CD8-positive, alpha-beta memory T cell (primary cell): ENCODE data around the gene PRR14L. TPM values are rescaled to one million over a fixed set of nuclear protein-coding genes. Genes with fewer than 3 reads are reported as not detected.
"Not testable (repeated sequence)": the region's sequence is repeated elsewhere in the genome, so short reads cannot be mapped to it uniquely, and the experiment has no call there.

Experiments used
- CTCF ChIA-PET: fragments of 350-600 bp; sonication (Branson Sonifier 250); formaldehyde crosslinking; loops from one replicate; lab custom pipeline; 2021; ENCODE audit warnings: antibody characterized with exemption; lab: Charles Lee
- POLR2A ChIA-PET: fragments of 350-600 bp; sonication (Branson Sonifier 250); formaldehyde crosslinking; loops from one replicate; lab custom pipeline; 2021; ENCODE audit warnings: antibody characterized with exemption; lab: Charles Lee
- DNase-seq, 5 donors: peaks; one replicate each; pipeline versions ENCODE4 v3.0.0 to v3.0.0-alpha.2; 2020 to 2022; ENCODE audit warnings: mixed read lengths in 1 of 5
- H3K27ac ChIP-seq: one replicate; pipeline ENCODE4 v1.7.0; 2013; ENCODE audit warnings: low read depth, mild to moderate bottlenecking, low read length, moderate library complexity
- H3K27me3 ChIP-seq: 2 replicates; pipeline ENCODE4 v1.7.0; 2013; ENCODE audit warnings: low read length, mild to moderate bottlenecking; ENCODE audit not compliant: insufficient read depth, poor library complexity, severe bottlenecking
- H3K36me3 ChIP-seq: 2 replicates; pipeline ENCODE4 v1.7.0; 2013; ENCODE audit warnings: mild to moderate bottlenecking, low read length, moderate library complexity; ENCODE audit not compliant: insufficient read depth
- H3K4me1 ChIP-seq: 2 replicates; pipeline ENCODE4 v1.7.0; 2013; ENCODE audit warnings: mild to moderate bottlenecking, low read length, moderate library complexity; ENCODE audit not compliant: insufficient read depth
- H3K4me3 ChIP-seq: 2 replicates; pipeline ENCODE4 v1.7.0; 2013; ENCODE audit warnings: mild to moderate bottlenecking, low read length
- H3K9me3 ChIP-seq: 2 replicates; pipeline ENCODE4 v1.7.0; 2013; ENCODE audit warnings: mild to moderate bottlenecking, low read length
- H3K27ac Mint-ChIP-seq, 8 donors: one replicate each; pipeline ENCODE4 v1.8.0; 2020 to 2021; ENCODE audit warnings: mixed read lengths in 8 of 8, mild to moderate bottlenecking in 6 of 8, inconsistent platforms in 3 of 8, moderate library complexity in 3 of 8
- H3K27me3 Mint-ChIP-seq, 2 donors: one replicate each; pipeline ENCODE4 v1.8.0; 2020 to 2021; ENCODE audit warnings: mixed read lengths in 2 of 2, mild to moderate bottlenecking in 1 of 2, moderate library complexity in 1 of 2
- H3K36me3 Mint-ChIP-seq, 3 donors: one replicate each; pipeline ENCODE4 v1.8.0; 2020 to 2021; ENCODE audit warnings: mixed read lengths in 3 of 3, inconsistent platforms in 1 of 3, mild to moderate bottlenecking in 1 of 3
- H3K4me1 Mint-ChIP-seq, 3 donors: one replicate each; pipeline ENCODE4 v1.8.0; 2020 to 2021; ENCODE audit warnings: mixed read lengths in 3 of 3, inconsistent platforms in 1 of 3, mild to moderate bottlenecking in 1 of 3
- H3K4me3 Mint-ChIP-seq, 7 donors: one replicate each; pipeline ENCODE4 v1.8.0; 2020 to 2021; ENCODE audit warnings: mixed read lengths in 7 of 7, mild to moderate bottlenecking in 6 of 7, moderate library complexity in 4 of 7, inconsistent platforms in 2 of 7
- H3K9me3 Mint-ChIP-seq, 5 donors: one replicate each; pipeline ENCODE4 v1.8.0; 2020 to 2022; ENCODE audit warnings: mixed read lengths in 5 of 5, mild to moderate bottlenecking in 3 of 5, moderate library complexity in 2 of 5, inconsistent platforms in 1 of 5
- polyA plus RNA-seq: library from polyadenylated mRNA; unstranded; fragments of 300-500 nt; fragmentation: Illumina TruSeq; gene quantifications from one replicate; pipeline ENCODE4 v1.2.3, GENCODE V29; 2021
- total RNA-seq, 2 experiments: library from RNA; stranded (reverse); gene quantifications; one replicate each; pipeline ENCODE4 v1.2.3, GENCODE V29; 2021

The PRR14L gene
- total and polyA plus RNA-seq, 3 experiments from 2014 or later: 21.0 to 52.1 (median 50.4) TPM

- no peaks in the 10 kb centered on the region for H3K36me3 ChIP-seq
- Mint-ChIP-seq H3K27ac (peak overlapping the region; percentile 85 to 97 (median 95)), H3K27me3 (no peaks in the 10 kb centered on the region), H3K9me3 (no peaks in the 10 kb centered on the region), H3K4me1 (peaks cover 57 to 71% (median 67%) of the 10 kb centered on the region in 3 donors), H3K4me3 (peak overlapping the region; percentile 88 to 99 (median 94)), H3K36me3 (peaks cover 0 to 17% (median 0%) of the 10 kb centered on the region in 3 donors)
- DNase-seq: no peak
- H3K27me3 ChIP-seq: no peaks in the 10 kb centered on the region
- POLR2A ChIA-PET: no interaction called here
- CTCF ChIA-PET: no interaction called here
- H3K4me1 ChIP-seq: peaks cover 54% of the 10 kb centered on the region
- H3K4me3 ChIP-seq: peak overlapping the region; percentile 26
- H3K27ac ChIP-seq: peak overlapping the region; percentile 3
- H3K9me3 ChIP-seq: no peaks in the 10 kb centered on the region
These were observed 693 bp upstream of the PRR14L start for GRCh38 chr22:31750365-31751284.

DNA sequence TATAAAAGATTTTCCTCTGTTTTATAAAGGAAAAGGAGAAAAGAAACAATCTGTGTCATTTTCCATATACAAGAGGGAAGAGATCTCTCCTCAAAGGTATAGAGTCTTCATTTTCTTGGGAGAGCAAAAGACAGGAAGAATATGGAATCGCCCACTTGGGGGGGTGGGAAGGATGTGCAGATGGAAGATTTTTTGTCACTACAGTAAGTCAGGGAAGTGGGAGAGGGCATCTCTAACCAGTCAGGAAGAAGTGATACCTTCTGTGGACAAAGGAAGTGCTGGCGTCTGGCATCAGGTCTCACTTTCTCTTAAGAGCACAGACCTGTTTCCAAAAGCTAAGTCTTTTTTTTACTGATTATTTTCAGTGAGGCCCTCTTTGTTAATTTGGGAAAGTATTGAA, 1.4 kb downstream of the PRR14L start:
- Mint-ChIP-seq H3K36me3 (peaks cover 0 to 24% (median 0%) of the 10 kb centered on the region in 3 donors), H3K9me3 (no peaks in the 10 kb centered on the region), H3K4me1 (peaks cover 49 to 62% (median 56%) of the 10 kb centered on the region in 3 donors), H3K27me3 (no peaks in the 10 kb centered on the region), H3K27ac (peak overlapping the region in 7 of 8 donors; percentile 3 to 97 (median 95)), H3K4me3 (peak overlapping the region; percentile 88 to 99 (median 94))
- peak overlapping the region; percentile 25 for H3K27ac ChIP-seq
- no peak overlapping the region for H3K4me3 ChIP-seq
- ChIA-PET POLR2A (no interaction called here), CTCF (interaction anchor here (1.0 kb wide), 1 partner anchor 83 kb away, joined by 3 read pairs; no protein-coding TSS in a partner anchor)
- peaks cover 38% of the 10 kb centered on the region for H3K4me1 ChIP-seq
- no peaks in the 10 kb centered on the region for H3K36me3 ChIP-seq
- H3K27me3 ChIP-seq: no peaks in the 10 kb centered on the region
- no peak for DNase-seq
- no peaks in the 10 kb centered on the region for H3K9me3 ChIP-seq

DNA sequence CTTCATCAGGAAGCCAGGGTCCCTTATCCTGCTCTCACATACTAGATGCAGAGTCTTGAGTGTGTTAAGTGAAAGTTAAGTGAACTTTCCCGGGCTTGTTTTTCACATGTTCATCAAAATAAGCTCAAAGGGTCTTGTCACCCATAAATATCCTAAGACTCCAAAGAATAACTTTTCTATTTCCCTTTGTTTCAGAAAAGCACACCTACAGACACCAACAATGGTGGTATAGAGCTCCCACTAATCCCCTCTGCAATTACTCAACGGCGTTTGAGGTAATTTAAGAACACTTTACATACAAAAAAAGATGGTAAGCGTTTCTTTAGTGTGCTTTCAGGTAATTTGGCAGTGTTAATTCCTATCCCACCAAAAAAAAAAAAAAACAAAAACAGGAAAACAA, 2.5 kb downstream of the PRR14L start:
- no peaks in the 10 kb centered on the region for H3K36me3 ChIP-seq
- H3K9me3 ChIP-seq: no peaks in the 10 kb centered on the region
- H3K4me3 Mint-ChIP-seq: peak overlapping the region in 2 of 7 donors; percentile 88 to 90
- ChIA-PET POLR2A (interaction anchor here (0.7 kb wide), 1 partner anchor 16 kb away, joined by 4 read pairs; no protein-coding TSS in a partner anchor), CTCF (no interaction called here)
- H3K4me1 Mint-ChIP-seq: peaks cover 43 to 59% (median 52%) of the 10 kb centered on the region in 3 donors
- H3K27me3 Mint-ChIP-seq: no peaks in the 10 kb centered on the region
- no peak for DNase-seq
- no peaks in the 10 kb centered on the region for H3K27me3 ChIP-seq
- H3K36me3 Mint-ChIP-seq: peaks cover 3 to 28% (median 4%) of the 10 kb centered on the region in 3 donors
- H3K9me3 Mint-ChIP-seq: no peaks in the 10 kb centered on the region
- H3K27ac ChIP-seq: no peak overlapping the region
- peaks cover 30% of the 10 kb centered on the region for H3K4me1 ChIP-seq
- no peak overlapping the region for H3K4me3 ChIP-seq
- H3K27ac Mint-ChIP-seq: peak overlapping the region in 2 of 8 donors; percentile 2 to 85

GRCh38 chr22:31743871-31744270, 6.1 kb downstream of the PRR14L start:
- no peak overlapping the region for H3K27ac ChIP-seq
- no peak for DNase-seq
- peaks cover 7% of the 10 kb centered on the region for H3K36me3 ChIP-seq
- H3K9me3 Mint-ChIP-seq: no peaks in the 10 kb centered on the region
- peaks cover 16% of the 10 kb centered on the region for H3K4me1 ChIP-seq
- ChIA-PET CTCF (no interaction called here), POLR2A (no interaction called here)
- peaks cover 35 to 69% (median 57%) of the 10 kb centered on the region in 3 donors for H3K4me1 Mint-ChIP-seq
- no peak overlapping the region for H3K4me3 ChIP-seq
- H3K36me3 Mint-ChIP-seq: peaks cover 4 to 52% (median 5%) of the 10 kb centered on the region in 3 donors
- H3K27ac Mint-ChIP-seq: no peak overlapping the region
- no peaks in the 10 kb centered on the region for H3K9me3 ChIP-seq
- no peaks in the 10 kb centered on the region for H3K27me3 ChIP-seq
- H3K27me3 Mint-ChIP-seq: no peaks in the 10 kb centered on the region
- H3K4me3 Mint-ChIP-seq: no peak overlapping the region

DNA sequence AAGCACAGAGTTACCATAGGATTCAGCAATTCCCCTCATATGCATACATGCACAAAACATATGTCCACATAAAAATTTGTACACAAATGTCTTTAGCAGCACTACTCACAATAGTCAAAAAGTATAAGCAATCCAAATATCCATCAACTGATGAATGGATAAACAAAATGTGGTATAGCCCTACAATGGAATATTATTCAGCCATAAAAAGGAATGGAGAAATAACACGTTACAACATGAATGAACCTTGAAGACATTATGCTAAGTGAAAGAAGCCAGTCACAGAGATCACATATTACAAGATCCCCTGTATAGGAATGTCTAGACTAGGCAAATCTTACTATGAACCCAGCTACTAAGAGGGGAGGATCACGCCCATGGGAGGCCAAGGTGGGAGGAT, 7.2 kb downstream of the PRR14L start:
- Histone ChIP-seq H3K4me1 (peaks cover 4% of the 10 kb centered on the region), H3K36me3 (peaks cover 7% of the 10 kb centered on the region), H3K27me3 (no peaks in the 10 kb centered on the region), H3K27ac (no peak overlapping the region), H3K4me3 (no peak overlapping the region), H3K9me3 (no peaks in the 10 kb centered on the region)
- no peaks in the 10 kb centered on the region for H3K27me3 Mint-ChIP-seq
- no peak overlapping the region for H3K4me3 Mint-ChIP-seq
- H3K27ac Mint-ChIP-seq: peak overlapping the region in 4 of 8 donors; percentile 1 to 70 (median 60)
- DNase-seq: no peak
- peaks cover 30 to 68% (median 57%) of the 10 kb centered on the region in 3 donors for H3K4me1 Mint-ChIP-seq
- H3K9me3 Mint-ChIP-seq: no peaks in the 10 kb centered on the region
- POLR2A ChIA-PET: no interaction called here
- H3K36me3 Mint-ChIP-seq: peaks cover 4 to 61% (median 5%) of the 10 kb centered on the region in 3 donors
- CTCF ChIA-PET: no interaction called here

- Histone ChIP-seq H3K27ac (no peak overlapping the region), H3K4me1 (no peaks in the 10 kb centered on the region), H3K27me3 (no peaks in the 10 kb centered on the region), H3K4me3 (no peak overlapping the region), H3K9me3 (no peaks in the 10 kb centered on the region), H3K36me3 (peaks cover 7% of the 10 kb centered on the region)
- POLR2A ChIA-PET: no interaction called here
- no peak for DNase-seq
- H3K36me3 Mint-ChIP-seq: peaks cover 4 to 57% (median 5%) of the 10 kb centered on the region in 3 donors
- CTCF ChIA-PET: no interaction called here
- H3K27ac Mint-ChIP-seq: peak overlapping the region in 4 of 8 donors; percentile 5 to 62 (median 31)
- H3K27me3 Mint-ChIP-seq: no peaks in the 10 kb centered on the region
- H3K9me3 Mint-ChIP-seq: no peaks in the 10 kb centered on the region
- H3K4me3 Mint-ChIP-seq: peak overlapping the region in 1 of 7 donors; percentile 40
- H3K4me1 Mint-ChIP-seq: peaks cover 26 to 64% (median 53%) of the 10 kb centered on the region in 3 donors
These were observed 7.8 kb downstream of the PRR14L start for GRCh38 chr22:31742115-31742514.

DNA sequence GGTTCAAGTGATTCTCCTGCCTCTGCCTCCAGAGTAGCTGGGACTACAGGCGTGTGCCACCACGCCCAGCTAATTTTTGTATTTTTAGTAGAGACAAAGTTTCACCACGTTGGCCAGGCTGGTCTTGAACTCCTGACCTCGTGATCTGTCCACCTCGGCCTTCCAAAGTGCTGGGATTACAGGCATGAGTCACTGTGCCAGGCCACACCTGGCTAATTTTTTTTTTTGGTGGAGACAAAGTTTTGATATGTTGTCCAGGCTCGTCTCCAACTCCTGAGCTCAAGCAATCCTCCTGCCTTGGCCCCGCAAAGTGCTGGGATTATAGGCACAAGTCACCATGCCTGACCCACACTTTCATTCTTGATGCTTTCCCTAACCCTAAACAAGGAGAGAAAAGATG, 9.6 kb downstream of the PRR14L start:
- H3K4me3 Mint-ChIP-seq, H3K4me1 ChIP-seq, H3K4me3 ChIP-seq, H3K27me3 Mint-ChIP-seq, H3K9me3 ChIP-seq, POLR2A ChIA-PET, H3K27me3 ChIP-seq, H3K27ac ChIP-seq, H3K36me3 ChIP-seq, DNase-seq, H3K9me3 Mint-ChIP-seq, CTCF ChIA-PET: not testable (repeated sequence)
- H3K36me3 Mint-ChIP-seq: peaks cover 4 to 61% (median 5%) of the 10 kb centered on the region in 3 donors
- peaks cover 25 to 61% (median 47%) of the 10 kb centered on the region in 3 donors for H3K4me1 Mint-ChIP-seq
- H3K27ac Mint-ChIP-seq: peak overlapping the region in 3 of 8 donors; percentile 13 to 33 (median 26)

GRCh38 chr22:31739795-31740201, 10.1 kb downstream of the PRR14L start:
- Histone ChIP-seq H3K27me3 (no peaks in the 10 kb centered on the region), H3K9me3 (no peaks in the 10 kb centered on the region), H3K27ac (no peak overlapping the region), H3K4me1 (no peaks in the 10 kb centered on the region), H3K36me3 (peaks cover 7% of the 10 kb centered on the region), H3K4me3 (no peak overlapping the region)
- Mint-ChIP-seq H3K27ac (peak overlapping the region in 2 of 8 donors; percentile 7 to 32), H3K4me3 (no peak overlapping the region), H3K4me1 (peaks cover 26 to 63% (median 49%) of the 10 kb centered on the region in 3 donors), H3K27me3 (no peaks in the 10 kb centered on the region), H3K36me3 (peaks cover 4 to 61% (median 5%) of the 10 kb centered on the region in 3 donors), H3K9me3 (no peaks in the 10 kb centered on the region)
- no peak for DNase-seq
- CTCF ChIA-PET: no interaction called here
- POLR2A ChIA-PET: no interaction called here
